CD4-positive, alpha-beta T cell treated with Interferon gamma for 1 hour (primary cell): ENCODE measurements around the gene MYH6.
A peak's percentile ranks its signal among the peaks of the same experiment; 100 is the strongest.

Source experiments
- DNase-seq: peaks from one replicate; pipeline ENCODE4 v3.0.0-alpha.2; 2020

Gene MYH6

DNA sequence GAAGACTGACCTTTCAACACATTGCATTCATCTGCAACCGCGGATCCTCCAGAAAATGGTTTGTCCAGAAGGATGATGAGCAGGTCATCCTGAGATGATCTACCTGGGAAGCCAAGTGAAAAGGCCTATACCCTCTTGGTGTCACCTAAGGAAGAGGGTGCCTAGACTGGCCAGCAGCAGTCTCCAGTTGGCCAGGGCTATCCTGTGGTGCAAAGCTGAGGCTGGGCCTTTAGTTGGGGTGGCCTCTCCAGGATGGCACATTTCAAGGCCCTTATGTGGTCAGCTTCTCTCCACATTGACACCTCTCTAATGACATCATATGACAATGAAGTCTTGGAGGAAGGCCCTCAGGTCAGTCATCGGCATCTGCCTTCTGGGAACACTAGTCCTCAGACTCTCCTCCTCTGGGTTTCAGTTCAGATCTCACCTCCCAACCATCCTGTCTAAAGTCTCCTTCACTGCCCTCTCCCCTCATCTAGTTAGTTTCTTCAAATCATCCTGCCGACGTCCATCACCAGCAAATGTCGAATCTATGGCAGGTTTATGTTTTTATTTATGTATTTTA is 52.1 kb downstream of the MYH6 start:
- no peak for DNase-seq

DNA sequence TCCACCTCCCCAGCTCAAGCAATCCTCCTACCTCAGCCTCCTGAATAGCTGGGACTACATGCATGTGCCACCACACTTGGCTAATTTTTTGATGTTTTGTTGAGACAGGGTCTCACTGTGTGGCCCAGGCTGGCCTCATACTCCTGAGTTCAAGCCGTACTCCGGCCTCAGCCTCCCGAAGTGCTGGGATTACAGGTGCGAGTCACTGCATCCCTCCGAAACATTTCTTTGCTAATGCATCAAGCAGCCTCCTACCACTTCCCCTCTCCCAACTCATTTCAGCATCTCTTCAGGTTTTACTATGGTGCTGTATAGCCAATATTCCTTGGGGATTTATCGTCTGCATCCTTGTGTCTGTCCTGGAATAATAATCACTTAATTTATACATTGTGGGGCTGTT is 53.1 kb downstream of the MYH6 start:
- DNase-seq = no peak

DNA sequence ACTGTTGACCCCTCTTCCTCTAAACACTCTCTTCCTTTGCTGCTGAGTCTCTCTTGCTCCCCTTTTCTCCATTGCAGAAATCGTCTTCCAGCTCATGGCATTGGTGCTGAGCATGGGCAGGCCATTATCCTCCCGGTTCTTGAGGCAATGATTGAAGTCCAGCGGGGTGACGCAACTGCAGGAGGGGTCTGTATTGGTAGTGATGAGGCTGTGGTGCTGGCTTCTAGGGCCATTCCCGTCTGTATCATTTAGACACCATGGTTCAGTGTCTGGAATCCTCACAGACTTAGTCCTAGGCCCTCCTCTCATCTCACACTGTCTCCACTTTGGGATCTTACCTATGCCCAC is 54.7 kb downstream of the MYH6 start:
- no peak for DNase-seq

DNA sequence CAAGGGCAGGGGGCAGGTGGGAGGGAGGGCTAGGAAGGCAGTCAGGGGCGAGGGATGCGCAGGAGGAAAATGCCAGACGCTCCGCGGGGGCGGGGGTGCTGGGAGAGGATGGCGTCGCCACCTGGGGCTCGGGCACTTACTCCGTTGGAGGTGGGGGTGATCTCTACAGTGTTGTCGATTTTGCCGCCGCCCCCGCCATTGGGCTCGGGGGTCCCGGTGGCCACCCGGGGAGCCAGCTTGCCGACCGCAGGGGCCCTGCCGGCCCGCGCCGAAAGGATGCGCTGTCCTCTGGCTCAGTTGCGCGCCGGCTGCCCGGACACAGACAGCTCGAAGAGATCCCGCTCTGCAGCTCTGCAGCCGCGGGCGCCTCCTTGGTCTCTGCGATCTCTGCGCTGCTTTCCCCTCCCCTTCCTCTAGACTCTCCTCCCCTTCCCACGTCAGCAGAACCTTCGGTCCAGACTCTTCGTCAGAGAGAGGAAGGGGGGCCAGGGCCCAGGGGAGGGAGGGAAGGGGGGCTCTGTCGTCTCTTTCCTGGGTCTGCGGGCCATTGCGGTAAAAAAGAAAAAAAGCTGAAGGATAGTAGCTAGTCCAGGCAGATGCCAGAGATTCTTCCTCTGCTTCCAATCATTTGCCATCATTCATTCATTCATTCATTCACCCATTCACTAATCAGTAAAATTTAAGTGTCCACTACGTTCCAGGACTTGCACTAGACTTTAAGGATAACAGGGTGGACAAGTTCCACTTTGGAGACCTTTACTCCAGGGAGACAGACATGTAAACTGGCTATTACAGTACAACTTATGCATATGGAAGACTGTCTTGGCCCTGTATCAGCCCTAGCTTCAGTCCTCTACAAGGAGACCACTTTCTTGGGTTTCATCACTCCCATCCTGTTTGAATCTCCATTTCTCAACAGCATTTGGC is 55.3 kb downstream of the MYH6 start, which contains the start of gene SLC22A17:
SLC22A17 (minus strand) TSS at position 382 of the 927 bp plus-strand sequence.
- DNase-seq = peak; percentile 74

DNA sequence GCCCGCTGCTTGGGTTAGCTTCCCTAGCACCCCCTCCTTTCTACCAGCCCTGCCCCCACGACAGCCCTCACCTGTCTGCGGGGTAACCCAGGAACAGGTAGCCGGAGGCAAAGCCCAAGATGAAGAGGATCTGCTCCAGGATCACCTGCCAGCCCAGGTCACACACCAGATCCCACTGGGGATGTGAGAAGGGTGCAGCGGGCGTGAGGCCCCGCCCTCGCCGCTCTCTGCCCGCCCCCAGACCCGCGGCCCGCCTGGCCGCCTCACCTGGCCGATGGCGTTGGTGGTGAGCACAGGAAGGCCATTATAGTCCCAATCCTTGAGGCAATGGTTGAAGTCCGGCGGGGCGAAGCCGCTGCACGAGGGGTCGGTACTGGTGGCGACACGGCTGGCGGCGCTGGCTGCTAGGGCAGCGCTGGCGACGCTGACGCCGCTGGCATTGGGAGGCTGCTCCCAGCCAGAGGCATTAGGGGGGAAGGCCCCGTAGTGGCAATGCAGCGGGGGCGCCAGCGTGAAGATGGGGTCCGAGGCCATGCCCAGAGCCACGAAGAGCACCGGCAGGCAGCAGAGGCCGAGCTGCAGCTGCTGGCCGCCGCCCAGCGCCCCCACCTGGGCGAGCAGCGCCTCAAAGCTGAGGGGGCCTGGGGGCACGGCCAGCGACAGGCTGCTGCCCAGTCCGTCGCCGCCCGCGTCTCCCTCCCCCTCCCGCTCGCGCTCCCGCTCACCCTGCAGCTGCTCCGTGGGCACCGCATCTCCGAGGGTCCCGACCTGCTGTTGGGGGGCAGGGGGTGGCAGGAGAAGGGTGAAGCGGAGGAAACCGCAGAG is 56.2 kb downstream of the MYH6 start:
- DNase-seq = no peak

DNA sequence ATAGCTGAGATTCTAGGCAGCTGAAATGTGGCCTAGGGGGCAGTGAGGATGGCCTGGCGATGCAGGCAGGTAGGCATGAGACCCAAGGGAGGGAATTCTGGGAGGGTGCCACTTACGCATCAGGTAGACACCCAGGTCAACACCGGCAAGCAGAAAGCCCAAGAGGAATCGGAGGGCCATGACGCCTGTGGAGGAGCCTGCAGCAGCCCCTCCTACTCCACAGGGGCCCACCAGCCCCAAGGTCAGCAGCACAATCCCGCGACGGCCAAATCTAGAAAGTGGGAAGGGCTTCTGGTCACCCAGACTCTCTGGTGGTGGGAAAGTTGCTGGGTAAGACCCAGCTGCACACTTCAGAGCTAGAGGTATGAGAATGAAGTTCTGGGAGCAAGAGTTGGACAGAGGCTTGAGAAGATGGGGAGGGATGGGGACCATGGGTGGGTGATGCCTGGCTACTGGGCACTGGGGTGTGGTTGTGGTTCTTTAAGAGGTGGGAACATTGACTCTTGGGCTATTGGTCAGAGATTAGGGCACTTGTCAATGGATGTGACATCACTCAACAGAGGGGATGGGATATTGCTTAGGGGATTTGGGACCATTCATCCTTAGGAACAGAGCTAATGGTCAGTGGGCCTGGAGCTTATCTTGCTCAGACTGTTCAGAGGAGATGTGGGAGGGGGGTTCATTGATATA is 58.8 kb downstream of the MYH6 start:
- DNase-seq = no peak

DNA sequence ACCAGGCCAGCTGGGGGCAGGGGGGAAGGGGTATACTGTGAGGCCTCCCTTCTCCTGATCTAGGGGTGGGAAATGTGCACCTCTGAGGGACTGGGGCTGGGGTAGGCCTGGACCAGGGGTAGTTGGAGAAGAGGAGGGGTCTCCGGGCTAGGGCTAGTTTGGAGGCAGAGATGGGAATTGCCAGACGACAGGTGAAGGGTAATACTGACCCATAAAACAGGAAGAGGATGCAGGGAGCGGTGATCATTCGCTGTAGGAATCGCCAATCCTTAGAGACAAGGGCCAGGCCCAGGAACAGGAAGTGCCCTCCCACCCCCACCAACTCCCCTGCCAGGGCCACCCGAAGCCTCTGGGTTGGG is 59.8 kb downstream of the MYH6 start:
- no peak for DNase-seq

DNA sequence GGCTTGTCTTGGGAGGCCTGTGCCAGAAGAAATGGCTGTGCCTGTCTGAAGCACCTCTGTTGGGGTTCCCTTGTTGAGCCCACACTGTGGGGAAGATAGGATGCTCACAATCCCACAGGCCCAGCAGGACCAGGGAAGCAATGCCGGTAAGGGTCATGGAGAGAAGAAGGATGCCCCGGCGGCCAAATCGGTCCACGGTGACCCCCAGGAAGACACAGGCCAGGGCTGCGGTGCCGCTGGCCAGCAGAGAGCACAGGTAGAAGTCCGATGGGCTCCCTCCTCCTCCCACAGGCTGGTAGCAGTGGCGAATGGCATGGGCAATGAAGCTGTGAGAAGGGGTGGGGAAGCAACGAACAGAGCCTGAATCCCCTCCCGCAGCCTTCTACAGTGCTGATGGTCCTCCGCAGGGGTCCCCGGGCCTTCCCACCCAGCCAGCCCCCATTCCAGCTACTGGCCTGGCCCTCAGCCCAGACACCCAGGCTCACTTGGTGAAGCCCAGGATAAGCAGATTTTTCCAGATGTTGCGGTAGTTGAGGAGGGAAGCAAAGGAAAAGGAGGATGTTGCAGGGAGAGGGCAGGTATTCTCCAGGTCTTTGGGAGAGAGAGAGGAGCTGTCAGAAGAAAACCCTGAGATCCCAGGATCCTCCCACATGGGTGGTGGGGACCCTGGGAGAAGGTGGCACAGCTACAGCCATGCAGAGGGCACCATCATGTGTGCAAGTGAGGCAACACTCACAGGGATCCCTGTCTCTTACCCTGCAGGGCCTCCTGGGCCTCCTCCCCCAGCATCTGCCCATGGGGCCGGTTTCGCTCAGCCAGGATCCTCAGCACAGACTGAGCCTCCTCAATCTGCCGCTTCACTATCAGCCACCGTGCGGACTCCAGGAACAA is 60.4 kb downstream of the MYH6 start:
- DNase-seq = no peak

DNA sequence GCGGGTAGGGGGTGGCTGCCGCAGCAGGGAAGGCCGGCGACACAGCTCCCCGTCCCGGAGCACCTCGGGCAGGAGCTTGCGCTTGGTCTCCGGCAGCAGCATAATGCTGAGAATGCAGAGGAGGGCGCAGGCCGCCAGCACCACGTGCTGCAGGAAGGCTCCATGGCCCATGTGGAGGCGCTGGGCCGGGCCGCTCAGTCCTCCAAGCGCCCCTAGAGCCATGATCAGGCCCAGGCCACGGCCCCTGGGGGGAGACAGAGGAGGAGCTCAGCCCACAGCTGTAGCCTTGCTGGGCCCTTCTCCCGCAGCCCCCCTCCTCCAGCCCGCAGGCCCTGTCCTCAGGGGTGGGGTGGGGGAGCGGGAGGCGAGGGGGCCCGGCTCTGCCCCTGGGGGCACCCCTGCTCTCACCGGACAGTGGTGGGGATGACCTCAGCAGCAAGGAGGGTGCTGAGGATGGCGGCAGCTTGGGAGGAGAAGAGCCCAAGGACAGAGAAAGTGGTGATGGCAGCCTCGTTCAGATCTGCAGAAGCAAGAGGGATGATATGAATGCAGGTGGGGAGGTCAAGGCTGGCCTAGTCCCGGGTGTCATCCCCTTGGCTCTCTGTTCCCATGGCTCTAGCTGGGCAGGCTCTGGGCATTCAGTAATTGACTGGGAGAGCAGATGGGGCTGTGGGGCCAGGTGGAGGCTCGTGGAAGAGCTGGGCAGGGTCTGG is 61.2 kb downstream of the MYH6 start:
- DNase-seq = no peak

DNA sequence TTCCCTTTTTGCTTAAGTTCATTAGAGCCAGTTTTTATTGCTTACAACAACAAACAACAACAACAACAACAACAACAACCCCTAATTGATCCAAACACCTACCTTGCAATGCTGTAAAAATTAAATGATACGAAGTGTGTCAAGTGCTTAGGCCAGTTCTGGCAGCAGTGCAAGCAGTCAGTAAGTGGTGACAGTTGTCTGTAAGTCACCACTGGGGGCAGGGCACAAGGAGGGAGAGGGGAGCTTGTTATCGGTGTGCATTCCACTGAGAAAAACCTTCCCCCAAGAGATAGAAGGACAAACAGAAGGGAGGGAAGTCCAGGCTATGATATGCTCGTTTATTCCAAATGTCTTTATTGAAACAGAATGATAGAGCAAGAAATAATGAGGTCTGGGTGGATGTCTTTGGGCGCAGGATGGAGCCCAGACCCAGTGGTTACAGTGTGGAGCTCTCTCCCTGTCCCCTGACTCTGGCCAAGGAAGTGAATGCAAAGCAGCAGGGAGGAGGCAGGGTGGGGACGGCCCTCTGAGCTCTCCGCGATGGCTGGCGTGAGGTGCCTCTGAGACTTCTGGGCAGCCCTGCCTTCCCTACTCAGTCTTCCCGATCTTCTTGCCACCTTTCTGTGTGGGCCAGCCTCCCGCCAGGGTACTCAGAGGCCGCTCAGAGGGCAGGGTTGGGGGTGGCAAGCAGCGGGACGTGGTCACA is 61.9 kb downstream of the MYH6 start:
- no peak for DNase-seq

DNA sequence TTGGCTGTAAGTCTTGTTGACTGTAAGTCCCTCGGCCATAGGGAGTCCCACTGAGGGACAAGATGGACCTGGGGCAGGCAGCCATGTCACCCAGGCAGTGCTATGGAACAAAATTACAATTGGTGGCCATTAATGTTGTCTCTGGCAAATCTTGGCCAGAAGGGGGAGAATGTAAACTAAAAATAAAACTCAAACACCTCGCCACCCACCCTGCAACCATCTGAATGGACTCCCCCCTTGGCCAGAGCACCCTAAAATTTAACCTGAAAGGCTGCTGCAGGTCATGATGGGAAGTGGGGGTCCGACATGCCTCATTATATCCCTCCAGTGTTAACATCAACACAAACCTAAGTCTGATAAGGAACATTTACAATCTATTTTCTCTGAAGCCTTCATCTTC is 63.6 kb downstream of the MYH6 start:
- no peak for DNase-seq

DNA sequence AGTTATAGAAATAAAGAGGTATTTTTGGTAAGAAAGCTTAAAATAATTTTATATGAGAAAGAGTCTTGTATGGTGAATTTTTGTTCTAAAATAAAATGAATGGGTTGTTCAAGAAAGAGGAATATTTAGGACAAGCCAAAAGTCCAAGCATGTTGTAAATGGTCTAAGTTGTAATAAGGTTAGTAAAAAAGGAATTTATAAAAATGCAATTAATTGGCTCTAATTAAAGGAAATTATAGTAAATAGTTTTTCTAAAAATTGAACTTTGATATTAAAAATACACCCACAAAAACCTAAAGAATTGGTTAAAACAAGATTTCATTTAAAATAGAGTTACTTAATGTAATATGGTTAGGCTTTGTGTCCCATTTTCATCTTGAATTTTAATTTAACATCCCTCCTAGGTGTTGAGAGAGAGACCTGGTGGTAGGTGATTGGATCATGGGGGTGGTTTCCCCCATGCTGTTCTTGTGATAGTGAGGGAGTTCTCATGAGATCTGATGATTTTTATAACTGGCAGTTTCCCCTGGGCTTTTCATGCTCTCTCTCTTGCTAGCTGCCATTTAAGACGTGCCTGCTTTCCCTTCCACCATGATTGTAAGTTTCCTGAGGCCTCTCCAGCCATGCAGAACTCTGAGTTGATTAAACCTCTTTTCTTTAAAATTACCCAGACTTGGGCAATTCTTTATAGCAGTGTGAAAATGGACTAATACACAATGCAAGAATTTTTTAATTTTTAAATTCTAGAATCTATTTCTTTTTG is 68.4 kb downstream of the MYH6 start:
- DNase-seq = no peak

DNA sequence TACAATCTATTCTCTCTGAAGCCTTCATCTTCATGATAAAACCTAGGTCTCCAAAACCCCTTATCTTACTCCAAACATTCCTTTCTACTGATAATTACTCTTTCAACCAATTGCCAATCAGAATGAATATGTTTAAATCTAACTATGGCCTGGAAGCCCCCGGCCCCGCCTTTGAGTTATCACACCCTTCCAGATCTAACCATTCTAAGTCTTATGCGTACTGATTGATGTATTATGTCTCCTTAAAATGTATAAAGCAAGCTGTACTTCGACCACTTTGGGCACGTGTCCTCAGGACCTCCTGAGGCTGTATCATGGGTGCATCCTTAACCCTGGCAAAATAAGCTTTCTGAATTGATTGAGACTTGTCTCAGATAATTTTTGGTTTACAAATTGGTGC is 72.5 kb downstream of the MYH6 start:
- no peak for DNase-seq
